Subcutaneous abdominal adipose tissue (tissue), 5 donors: Measurements from ENCODE around the gene CD99L2.
"Not testable (repeated sequence)": the region's sequence is repeated elsewhere in the genome, so short reads cannot be mapped to it uniquely, and the experiment has no call there.

Source experiments
- H3K27ac ChIP-seq: one replicate; pipeline ENCODE4 v1.7.0; 2013; ENCODE audit warnings: low read depth, mild to moderate bottlenecking, inconsistent platforms, low read length, moderate library complexity
- H3K27me3 ChIP-seq, 5 donors: one replicate each; pipeline ENCODE4 v1.7.0; 2013; ENCODE audit warnings: low read length in 5 of 5, inconsistent platforms in 1 of 5; ENCODE audit not compliant: control insufficient read depth in 5 of 5, insufficient read depth in 4 of 5
- H3K36me3 ChIP-seq, 5 donors: one replicate each; pipeline ENCODE4 v1.7.0; 2013; ENCODE audit warnings: low read length in 5 of 5; ENCODE audit not compliant: control insufficient read depth in 5 of 5, insufficient read depth in 5 of 5
- H3K4me1 ChIP-seq, 5 donors: one replicate each; pipeline ENCODE4 v1.7.0; 2013; ENCODE audit warnings: low read length in 5 of 5, mild to moderate bottlenecking in 3 of 5, moderate library complexity in 1 of 5; ENCODE audit not compliant: control insufficient read depth in 5 of 5, insufficient read depth in 5 of 5
- H3K4me3 ChIP-seq, 5 donors: one replicate each; pipeline ENCODE4 v1.7.0; 2013; ENCODE audit warnings: low read length in 5 of 5, low read depth in 1 of 5
- H3K9ac ChIP-seq, 5 donors: one replicate each; pipeline ENCODE4 v1.7.0; 2013; ENCODE audit warnings: low read length in 5 of 5, mild to moderate bottlenecking in 4 of 5, moderate library complexity in 3 of 5
- H3K9me3 ChIP-seq, 5 donors: one replicate each; pipeline ENCODE4 v1.7.0; 2013; ENCODE audit warnings: low read length in 5 of 5; ENCODE audit not compliant: control insufficient read depth in 5 of 5
- donor health status: healthy.
- donor health status: healthy.
- donor health status: healthy.
- donor health status: healthy.
- donor health status: healthy.

The CD99L2 gene

GRCh38 chrX:150899191-150899757, 806 bp upstream of the CD99L2 start:
- no peak overlapping the region for H3K27ac ChIP-seq
- H3K9me3 ChIP-seq, result no peaks in the 10 kb centered on the region
- H3K27me3 ChIP-seq, result peaks cover 0 to 14% (median 2%) of the 10 kb centered on the region in 5 donors
- peak overlapping the region in 3 of 5 donors; percentile 26 to 63 (median 62) for H3K9ac ChIP-seq
- peaks cover 0 to 17% (median 8%) of the 10 kb centered on the region in 5 donors for H3K4me1 ChIP-seq
- no peaks in the 10 kb centered on the region for H3K36me3 ChIP-seq
- peak overlapping the region; percentile 57 to 75 (median 67) for H3K4me3 ChIP-seq

GRCh38 chrX:150897421-150898320, 797 bp downstream of the CD99L2 start:
- H3K27me3 ChIP-seq, result peaks cover 0 to 7% (median 0%) of the 10 kb centered on the region in 5 donors
- no peaks in the 10 kb centered on the region for H3K9me3 ChIP-seq
- H3K4me1 ChIP-seq, result peaks cover 0 to 17% (median 8%) of the 10 kb centered on the region in 5 donors
- H3K4me3 ChIP-seq, result peak overlapping the region; percentile 62 to 75 (median 67)
- H3K9ac ChIP-seq, result peak overlapping the region in 4 of 5 donors; percentile 56 to 78 (median 72)
- no peak overlapping the region for H3K27ac ChIP-seq
- H3K36me3 ChIP-seq, result no peaks in the 10 kb centered on the region

GRCh38 chrX:150896632-150897031, 1.8 kb downstream of the CD99L2 start:
- Histone ChIP-seq H3K4me3 (no peak overlapping the region), H3K9ac (no peak overlapping the region)

GRCh38 chrX:150893936-150894335, 4.5 kb downstream of the CD99L2 start:
- no peaks in the 10 kb centered on the region for H3K27me3 ChIP-seq
- H3K27ac ChIP-seq, result no peak overlapping the region
- no peaks in the 10 kb centered on the region for H3K9me3 ChIP-seq

More at GRCh38 chrX:150896632-150897031, 1.8 kb downstream of the CD99L2 start:
- peaks cover 0 to 17% (median 8%) of the 10 kb centered on the region in 5 donors for H3K4me1 ChIP-seq
- no peaks in the 10 kb centered on the region for H3K9me3 ChIP-seq
- H3K27ac ChIP-seq, result no peak overlapping the region
- no peaks in the 10 kb centered on the region for H3K36me3 ChIP-seq
- H3K27me3 ChIP-seq, result peaks cover 0 to 4% (median 0%) of the 10 kb centered on the region in 5 donors

GRCh38 chrX:150889131-150889530, 9.3 kb downstream of the CD99L2 start:
- no peak overlapping the region for H3K9ac ChIP-seq
- no peak overlapping the region for H3K4me3 ChIP-seq
- H3K36me3 ChIP-seq, result no peaks in the 10 kb centered on the region
- no peaks in the 10 kb centered on the region for H3K27me3 ChIP-seq
- no peak overlapping the region for H3K27ac ChIP-seq
- no peaks in the 10 kb centered on the region for H3K9me3 ChIP-seq
- H3K4me1 ChIP-seq, result peaks cover 0 to 3% (median 0%) of the 10 kb centered on the region in 5 donors

More at GRCh38 chrX:150893936-150894335, 4.5 kb downstream of the CD99L2 start:
- no peak overlapping the region for H3K4me3 ChIP-seq
- no peaks in the 10 kb centered on the region for H3K36me3 ChIP-seq
- H3K4me1 ChIP-seq, result peaks cover 0 to 11% (median 5%) of the 10 kb centered on the region in 5 donors
- no peak overlapping the region for H3K9ac ChIP-seq

- Histone ChIP-seq H3K9ac (no peak overlapping the region), H3K9me3 (no peaks in the 10 kb centered on the region), H3K27ac (no peak overlapping the region), H3K27me3 (no peaks in the 10 kb centered on the region), H3K4me3 (no peak overlapping the region), H3K4me1 (peaks cover 0 to 3% (median 0%) of the 10 kb centered on the region in 5 donors), H3K36me3 (no peaks in the 10 kb centered on the region)
Observed at GRCh38 chrX:150887906-150888465, 10.5 kb downstream of the CD99L2 start.

- not testable (repeated sequence) for H3K9ac ChIP-seq, H3K27ac ChIP-seq
Observed at GRCh38 chrX:150887268-150887667, 11.2 kb downstream of the CD99L2 start.

GRCh38 chrX:150886381-150886780, 12.1 kb downstream of the CD99L2 start:
- Histone ChIP-seq H3K4me1 (peaks cover 0 to 3% (median 0%) of the 10 kb centered on the region in 5 donors), H3K27ac (no peak overlapping the region), H3K9ac (no peak overlapping the region), H3K27me3 (no peaks in the 10 kb centered on the region), H3K36me3 (no peaks in the 10 kb centered on the region), H3K4me3 (no peak overlapping the region), H3K9me3 (no peaks in the 10 kb centered on the region)

More at GRCh38 chrX:150887268-150887667, 11.2 kb downstream of the CD99L2 start:
- not testable (repeated sequence) for H3K9me3 ChIP-seq, H3K4me1 ChIP-seq, H3K4me3 ChIP-seq, H3K36me3 ChIP-seq, H3K27me3 ChIP-seq

GRCh38 chrX:150880808-150881165, 17.7 kb downstream of the CD99L2 start:
- H3K27ac ChIP-seq, result no peak overlapping the region
- no peak overlapping the region for H3K4me3 ChIP-seq
- no peaks in the 10 kb centered on the region for H3K27me3 ChIP-seq
- peaks cover 0 to 3% (median 0%) of the 10 kb centered on the region in 5 donors for H3K4me1 ChIP-seq
- peaks cover 0 to 3% (median 0%) of the 10 kb centered on the region in 5 donors for H3K9me3 ChIP-seq
- H3K36me3 ChIP-seq, result no peaks in the 10 kb centered on the region
- no peak overlapping the region for H3K9ac ChIP-seq
